Stimulated activated CD8-positive, alpha-beta memory T cell treated with anti-CD3 and anti-CD28 coated beads, Interleukin-12 subunit alpha, Interleukin-12 subunit beta, amount 100 ng/mL, for 4 hours (primary cell): ENCODE data around the gene BFSP2.
A peak's percentile ranks its signal among the peaks of the same experiment; 100 is the strongest.
"Not testable (repeated sequence)": the region's sequence is repeated elsewhere in the genome, so short reads cannot be mapped to it uniquely, and the experiment has no call there.

Experiments used
- DNase-seq: peaks from one replicate; pipeline ENCODE4 v3.0.0-alpha.2; 2020; ENCODE audit warnings: low read depth

Gene BFSP2

DNA sequence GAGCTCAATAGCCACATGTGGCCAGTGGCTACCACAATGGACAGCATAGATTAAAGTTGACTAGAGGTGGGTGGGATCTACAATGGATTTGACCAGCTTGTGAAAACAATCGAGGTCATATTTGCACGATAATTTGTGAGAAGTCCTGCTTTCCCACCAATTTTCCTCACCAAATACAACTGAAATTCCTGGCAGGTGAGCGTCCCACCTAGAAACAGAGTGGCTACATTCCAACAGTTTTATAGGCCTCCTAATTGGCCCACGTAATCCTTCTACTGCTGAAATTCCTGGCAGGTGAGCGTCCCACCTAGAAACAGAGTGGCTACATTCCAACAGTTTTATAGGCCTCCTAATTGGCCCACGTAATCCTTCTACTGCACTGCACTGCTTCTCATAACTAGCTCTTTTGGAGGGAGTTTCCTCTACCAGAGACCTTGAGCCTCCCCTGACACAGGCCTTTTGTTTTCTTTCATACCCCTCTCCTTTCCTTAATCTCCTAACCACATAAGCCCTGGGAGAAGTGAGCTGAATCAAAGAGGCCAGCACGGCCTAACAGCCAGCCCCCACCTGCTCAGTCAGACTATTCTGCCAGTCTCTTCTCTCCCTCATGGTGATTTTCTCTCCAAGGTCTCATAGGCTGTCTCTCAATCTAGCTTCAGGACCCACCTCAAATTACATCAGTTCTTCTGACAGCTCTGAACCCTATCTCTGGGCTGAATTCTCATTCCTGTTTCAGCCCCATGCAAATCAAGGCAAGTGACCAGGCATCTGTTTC is 80.2 kb downstream of the BFSP2 start:
- DNase-seq: no peak

DNA sequence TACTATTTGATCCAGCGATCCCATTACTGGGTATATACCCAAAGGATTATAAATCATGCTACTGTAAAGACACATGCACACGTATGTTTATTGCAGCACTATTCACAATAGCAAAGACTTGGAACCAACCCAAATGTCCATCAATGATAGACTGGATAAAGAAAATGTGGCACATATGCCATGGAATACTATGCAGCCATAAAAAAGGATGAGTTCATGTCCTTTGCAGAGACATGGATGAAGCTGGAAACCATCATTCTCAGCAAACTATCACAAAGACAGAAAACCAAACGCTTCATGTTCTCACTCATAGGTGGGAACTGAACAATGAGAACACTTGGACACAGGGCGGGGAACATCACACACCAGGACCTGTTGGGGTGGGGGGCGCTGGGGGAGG is 82.6 kb downstream of the BFSP2 start:
- not testable (repeated sequence) for DNase-seq

DNA sequence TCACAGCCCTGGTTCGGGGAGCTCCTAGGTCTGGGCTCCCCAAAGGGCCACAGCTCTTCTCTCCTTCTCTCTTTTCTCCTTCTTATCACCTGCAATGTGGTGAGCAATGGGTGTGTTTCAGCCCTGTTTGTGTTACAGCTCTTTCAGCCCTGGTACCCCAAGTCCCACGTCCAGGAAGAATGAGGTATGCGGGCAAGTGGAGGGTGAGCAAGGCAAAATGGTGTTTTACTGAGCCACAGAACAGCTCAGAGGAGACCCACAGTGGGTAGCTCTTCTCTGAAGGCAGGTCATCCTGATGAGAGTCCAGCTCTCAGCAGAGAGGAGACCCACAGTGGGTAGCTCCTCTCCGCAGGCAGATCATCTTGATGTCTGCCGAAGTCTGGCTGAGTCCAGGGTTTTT is 86.8 kb downstream of the BFSP2 start:
- no peak for DNase-seq

DNA sequence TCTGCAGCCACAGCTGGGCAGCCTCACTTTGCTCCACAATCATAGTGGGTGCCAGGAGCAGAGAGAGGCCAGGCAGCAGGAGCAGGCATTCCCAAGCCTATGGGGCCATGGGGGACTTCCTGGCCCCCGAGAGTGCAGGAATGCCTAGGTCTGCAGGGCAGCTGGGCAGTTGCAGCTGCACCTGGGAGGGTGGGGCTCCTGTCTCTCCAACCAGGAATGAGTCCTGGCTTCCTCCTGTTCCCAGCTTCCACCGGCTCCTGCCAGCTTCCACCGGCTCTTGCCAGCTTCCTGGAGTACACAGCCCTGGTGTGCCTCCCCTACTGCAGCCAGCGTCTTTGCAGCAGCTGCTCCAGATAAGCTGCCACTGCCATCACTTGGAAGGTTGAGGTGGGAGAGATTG is 87.3 kb downstream of the BFSP2 start:
- DNase-seq: no peak

DNA sequence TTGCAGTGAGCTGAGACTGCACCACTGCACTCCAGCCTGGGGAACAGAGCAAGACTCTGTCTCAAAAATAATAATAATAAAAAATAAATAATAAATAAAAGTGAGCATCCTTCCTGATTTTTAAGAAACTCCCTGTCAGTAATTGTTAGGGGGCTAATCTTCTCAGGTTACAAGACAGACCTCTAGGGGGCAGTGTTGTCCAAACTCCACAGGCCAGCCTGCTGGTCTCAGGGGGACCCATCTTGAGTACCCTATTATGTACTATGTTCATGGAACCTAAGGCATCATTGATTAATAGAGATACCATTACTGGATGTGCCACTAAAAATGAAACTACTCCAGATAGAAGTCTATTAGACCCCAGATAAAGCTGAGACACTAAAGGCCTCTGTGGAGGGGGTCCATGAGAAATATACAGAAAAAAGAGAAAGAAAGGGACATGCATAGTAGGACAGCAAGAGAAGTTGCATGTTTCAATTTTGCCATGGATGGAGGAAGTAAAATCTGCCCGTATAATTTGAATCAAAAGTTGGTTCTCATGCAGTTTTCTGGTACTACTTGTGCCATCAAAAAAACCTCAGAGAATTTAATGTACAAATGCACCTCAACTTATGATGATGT is 88.2 kb downstream of the BFSP2 start:
- no peak for DNase-seq

DNA sequence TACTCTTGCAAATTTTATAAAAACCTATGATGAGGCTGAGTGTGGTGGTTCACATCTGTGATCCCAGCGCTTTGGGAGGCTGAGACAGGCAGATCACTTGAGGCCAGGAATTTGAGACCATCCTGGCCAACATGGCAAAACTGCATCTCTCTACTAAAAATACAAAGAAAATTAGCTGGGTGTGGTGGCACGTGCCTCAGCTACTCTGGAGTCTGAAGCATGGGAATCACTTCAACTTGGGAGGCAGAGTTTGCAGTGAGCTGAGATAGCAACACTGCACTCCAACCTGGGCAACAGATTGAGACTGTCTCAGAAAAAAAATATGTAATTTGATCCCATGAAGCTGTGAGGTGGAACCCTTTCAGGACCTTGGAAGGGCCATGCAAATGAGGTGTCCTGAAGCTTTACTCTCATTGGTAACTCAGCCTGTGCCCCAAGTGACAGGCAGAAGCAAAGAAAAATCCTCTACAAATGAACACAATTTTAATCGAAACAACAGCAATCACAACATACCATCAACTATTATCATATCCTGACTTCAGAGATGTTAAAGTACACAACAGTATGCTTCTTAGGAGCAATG is 89.0 kb downstream of the BFSP2 start:
- no peak for DNase-seq

DNA sequence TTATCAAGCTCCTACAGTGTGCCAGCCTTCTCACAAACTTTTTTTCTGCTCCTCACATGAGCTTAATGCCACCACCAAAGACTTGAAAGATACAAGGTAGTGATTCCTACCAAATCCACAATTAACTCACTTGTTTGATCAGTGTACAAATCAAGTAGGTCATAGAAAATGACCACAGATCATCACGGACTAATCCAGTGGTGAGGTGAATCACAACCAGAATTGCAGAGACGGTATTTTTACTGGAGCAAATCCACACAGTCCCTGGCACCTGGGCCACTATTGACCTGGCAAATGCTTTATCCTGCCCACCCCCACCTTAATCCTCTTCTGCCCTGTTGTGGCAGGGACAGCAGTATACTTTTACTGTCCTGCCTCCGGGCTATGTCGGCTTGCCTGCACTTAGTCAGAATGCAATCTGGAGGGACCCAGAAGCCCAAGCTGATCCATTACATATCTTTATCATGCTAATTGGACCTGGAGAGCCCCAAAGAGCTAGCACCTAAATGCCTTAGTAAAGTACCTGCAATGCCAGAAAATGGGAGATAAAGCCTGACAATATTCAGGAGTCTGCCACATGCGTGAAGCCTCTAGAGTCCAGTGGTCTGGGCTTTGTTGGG is 89.7 kb downstream of the BFSP2 start:
- no peak for DNase-seq

DNA sequence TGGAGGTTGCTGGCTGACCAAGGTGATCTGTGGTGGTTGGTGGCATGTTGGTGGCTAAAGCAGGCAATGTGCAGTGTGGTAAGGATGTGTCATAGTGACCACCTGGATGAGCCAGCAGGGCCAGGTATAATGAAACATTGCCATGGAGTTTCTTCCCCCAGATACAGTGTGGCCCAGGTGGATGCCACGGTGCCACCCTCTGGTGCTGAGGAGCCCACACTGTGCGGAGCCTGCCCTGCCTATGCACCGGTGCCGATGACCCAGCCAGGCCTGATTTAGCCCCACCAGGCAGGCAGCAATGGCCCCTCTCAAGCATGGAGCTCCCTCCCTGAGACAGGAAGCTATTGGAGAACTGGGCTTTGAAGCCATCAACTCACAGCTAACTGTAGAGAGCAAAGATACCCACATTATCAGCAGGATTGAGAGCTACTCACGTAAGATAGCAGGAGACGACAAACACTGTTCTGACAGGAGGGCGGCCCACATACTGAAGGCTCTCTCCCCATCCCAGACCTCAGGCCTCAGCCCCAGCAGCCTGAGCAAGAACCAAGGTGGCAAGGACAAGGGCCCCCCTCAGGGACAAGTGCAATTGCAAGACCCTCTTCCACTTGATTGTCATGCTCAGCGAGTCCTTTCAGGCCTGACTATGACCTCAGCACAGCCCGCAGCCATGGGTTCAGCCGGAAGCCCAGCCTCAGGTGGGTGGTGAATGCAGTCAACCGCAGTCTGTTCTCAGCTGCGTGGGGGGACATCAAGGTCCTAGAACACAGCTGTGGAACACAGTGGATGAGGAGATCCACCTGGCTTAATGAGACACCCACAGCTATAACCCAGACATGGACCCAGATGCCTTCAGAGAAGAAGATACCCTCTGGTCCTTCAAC is 90.9 kb downstream of the BFSP2 start:
- DNase-seq: peak; percentile 59

DNA sequence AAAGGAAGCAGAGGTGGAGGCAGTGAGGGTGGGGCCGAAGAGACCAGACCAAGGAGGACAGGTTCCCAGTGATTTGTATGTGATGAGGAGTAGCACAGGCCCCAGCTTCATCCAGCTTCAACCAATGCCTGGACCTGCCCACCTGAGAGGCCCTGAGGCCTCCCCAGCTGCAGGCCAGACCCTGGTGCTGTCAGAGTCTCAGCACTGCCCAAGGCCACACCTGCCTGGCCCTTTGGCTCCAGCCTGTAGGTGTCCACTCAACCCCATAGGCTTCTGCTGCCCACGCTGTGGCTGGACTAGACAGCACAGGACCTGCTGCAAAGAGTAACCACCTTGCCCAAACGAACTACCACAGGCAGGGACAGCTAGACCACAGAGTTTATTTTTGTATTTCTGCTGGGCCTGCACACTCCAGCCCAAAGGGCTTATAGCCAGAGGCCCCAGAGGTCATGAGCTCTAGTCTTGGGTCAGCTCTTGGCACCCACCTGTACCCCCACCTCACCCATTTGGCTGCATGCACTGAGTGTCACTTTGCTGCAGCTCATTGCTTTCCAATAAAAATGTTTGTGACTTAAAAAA is 91.7 kb downstream of the BFSP2 start:
- DNase-seq: no peak

DNA sequence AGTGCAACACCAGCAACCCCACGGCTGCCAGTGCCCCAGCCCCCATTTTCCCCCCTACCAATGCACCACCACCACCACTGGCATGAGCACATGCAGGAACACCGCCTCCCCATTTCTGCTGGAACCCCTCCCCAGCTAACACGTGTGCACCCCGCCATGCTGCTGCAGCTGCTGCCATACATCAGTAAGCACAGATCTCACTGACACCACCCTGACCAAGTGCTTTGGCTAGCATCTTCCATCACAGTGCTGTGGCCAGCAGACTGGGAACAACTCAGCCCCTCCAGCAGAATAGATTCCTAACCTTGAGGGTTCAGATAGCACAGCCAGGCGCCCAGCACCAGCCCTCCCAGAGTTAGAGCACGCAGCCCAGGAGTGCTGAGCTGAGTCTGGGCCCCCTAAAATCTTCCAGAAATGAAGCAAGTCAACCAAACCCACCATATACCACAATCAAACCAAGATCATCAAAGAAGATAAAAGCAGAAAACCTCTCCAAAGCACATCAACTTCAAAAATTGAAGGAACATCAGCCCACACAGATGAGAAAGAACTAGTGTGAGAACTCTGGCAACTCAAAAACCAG is 92.4 kb downstream of the BFSP2 start:
- DNase-seq: no peak

DNA sequence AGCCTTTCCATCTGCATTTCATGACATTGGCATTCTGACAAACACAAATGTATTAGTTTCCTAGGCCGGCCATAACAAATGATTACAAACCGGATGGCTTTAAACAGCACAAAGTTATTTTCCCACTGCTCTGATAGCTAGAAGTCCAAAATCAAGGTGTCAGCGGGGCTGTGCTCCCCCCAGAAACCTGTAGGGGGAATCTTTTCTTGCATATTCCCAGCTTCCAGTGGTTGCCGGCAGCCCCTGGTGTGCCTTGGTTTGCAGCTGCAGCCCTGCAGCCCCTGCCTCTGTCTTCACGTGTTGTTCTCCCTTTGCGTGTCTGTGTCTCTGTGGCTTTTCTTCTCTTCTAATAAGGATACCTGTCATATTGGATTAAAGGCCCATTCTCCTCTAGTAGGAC is 94.6 kb downstream of the BFSP2 start:
- no peak for DNase-seq

DNA sequence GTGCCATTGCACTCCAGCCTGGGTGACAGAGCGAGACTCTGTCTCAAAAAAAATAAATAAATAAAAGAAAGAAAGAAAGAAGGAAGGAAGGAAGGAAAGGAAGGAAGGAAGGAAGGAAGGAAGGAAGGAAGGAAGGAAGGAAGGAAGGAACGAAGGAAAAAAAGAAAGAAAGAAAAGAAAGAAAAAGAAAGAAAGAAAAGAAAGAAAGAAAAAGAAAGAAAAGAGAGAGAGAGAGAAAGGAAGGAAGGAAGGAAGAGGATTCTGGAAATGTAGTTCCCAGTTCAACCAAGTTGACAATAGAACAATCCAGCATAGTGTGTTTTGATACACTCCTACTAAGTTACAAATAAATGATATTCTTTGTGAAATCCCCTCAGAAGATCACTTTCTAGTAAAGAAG is 102.7 kb downstream of the BFSP2 start:
- DNase-seq: not testable (repeated sequence)

DNA sequence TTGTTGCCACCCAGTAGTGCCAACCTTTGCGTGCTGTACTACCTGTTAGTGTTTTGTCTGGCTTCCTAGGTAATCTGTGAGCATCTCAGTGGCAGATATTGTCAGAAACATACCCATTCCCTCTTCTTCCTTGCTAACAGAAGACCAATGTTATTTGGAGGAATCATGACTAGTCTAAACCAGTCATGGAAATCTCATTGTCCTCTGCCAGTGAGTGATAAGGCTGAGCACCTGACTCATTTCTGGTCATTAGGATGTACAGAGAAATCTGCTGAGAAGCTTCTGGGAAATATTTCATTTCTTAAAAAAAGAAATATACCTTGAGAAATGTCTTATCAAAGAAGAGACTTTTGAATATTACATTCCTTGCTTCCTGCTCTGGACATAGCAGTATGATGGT is 103.6 kb downstream of the BFSP2 start:
- DNase-seq: no peak

DNA sequence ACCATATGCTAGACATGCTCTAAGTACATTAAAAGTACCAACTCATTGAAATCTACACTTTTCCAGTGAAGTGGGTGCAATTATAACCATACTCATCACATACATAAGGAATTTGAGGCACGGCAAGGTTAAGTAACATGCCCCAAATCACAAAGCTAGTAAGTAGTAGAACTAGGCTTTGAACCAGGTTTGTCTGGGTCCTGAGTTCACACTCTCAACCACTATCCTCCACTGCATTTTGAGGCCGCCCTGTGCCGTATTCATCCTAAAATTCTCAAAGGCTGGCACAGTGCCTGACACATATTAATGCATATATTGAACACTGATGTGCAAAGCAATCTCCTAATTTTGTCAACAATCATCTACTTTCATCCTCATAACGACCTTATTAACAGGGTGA is 104.9 kb downstream of the BFSP2 start:
- no peak for DNase-seq

DNA sequence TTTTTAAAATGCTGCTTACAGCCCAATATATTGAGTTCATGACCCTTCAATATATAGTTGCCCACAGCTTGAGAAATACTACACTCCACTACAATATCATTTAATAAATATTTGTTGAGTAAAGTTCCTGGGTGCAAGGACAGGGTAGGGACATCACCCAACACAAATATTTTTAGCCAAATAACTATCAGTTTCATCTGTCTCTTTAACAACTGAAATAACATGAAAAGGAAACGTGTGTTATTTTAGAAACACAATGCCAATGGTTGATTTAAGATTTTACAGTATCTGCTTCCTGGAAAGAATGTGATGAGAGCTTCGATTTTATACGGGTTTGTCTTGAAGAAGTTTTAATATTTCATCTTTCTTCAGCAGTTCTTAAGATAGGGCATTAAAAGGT is 106.0 kb downstream of the BFSP2 start:
- DNase-seq: no peak

DNA sequence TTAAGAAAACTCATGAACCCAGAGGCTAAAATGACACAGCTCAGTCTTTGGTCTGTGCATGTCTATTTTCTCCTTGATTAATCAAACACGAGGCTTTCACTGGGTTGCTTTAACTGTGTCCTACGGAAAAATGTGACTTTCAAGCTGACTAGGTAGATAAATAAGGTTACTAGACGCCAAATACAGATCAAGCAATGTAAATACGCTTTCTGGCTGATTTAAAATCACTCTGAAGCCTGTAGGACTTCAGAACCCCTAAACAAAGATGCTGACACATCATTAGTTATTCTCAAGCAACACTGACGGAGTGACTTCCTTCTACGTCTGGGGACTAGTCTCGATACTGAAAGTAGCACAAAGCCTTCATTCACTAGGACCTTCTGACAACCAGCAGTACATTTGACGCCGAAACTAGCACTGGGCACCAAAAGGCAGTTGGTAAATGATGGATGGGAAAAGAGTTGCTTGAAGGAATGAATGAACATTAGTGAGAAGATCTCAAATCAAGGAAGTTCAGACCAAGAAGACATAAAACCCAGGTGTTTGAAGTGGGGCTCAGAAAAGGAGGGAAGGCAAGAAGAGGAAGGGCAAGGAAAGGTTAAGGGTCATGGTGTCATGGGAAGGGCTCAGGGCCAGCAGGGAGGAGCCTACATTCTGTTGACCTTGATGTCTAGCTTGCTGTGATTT is 106.5 kb downstream of the BFSP2 start:
- DNase-seq: no peak

DNA sequence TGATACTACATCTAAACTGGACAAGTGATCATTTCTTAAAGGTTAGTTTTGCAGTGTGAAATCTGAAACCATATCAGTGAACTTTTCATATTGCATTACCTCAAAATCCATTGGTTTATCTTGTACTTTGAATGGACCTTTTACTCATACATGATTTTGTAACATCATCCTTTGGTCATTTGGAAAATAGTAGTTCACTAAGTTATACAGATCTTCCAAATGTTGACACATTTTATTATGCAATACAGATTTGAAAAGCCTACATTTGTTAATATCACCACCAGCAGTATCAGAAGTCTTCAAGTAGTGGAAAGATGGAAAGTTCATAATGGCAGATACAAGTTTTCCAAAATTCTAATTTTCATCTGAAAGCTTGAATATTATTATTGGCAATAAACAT is 109.6 kb downstream of the BFSP2 start:
- DNase-seq: no peak

DNA sequence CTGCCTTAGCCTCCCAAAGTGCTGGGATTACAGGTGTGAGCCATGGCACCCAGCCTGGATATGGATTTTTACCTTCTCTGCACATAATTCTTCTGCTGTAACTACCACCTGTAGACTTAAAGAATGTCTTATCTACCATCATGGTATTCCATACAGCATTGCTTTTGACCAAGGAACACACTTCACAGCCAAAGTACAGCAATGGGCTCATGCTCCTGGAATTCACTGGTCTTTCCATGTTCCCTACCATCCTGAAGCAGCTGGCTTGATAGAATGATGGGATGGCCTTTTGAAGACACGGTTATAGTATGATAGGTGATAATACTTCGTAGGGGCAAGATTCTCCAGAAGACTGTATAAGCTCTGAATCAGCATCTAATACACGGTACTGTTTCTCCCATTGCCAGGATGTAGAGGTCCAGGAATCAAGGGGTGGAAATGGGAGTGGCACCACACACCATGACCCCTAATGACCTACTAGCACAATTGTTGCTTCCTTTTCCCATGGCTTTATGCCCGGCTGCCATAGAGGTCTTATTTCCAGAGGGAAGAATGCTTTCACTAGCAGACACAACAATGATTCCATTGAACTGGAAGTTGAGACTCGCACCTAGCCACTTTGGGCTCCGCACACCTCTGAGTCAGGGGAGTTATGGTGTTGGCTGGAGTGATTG is 112.7 kb downstream of the BFSP2 start:
- DNase-seq: no peak

DNA sequence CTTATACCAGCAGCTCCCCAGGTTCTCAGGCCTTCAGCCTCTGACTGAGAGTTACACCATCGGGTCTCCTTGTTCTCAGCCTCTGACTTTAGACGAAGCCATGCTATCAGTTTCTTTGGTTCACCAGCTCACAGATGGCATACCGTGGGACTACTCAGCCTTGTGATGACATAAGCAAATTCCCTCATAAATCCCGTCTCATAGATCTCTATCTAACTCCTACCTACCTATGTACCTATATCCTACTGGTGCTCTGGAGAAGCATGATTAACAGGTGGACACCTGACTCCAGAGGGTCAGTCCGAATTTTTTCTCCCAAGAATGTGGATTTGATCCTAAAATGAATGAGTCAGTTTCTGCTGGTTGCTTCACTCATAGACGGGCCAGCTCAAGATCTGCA is 114.6 kb downstream of the BFSP2 start:
- DNase-seq: no peak

DNA sequence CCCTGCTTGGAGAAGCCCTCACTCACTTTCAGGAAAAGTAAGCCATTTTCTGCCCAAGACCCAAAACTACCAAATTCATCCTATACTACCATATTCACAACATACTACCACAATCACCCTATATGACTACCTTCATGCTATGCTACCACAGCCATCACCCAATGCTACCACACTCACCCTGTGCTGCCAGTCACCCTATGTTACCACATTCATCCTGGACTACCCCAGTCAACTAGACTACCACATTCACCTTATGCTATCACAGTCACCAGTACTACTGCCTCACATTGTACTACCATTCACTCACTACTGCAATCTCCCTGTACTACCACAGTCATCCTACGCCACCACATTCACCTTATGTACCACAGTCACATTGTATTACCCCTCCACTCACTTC is 115.3 kb downstream of the BFSP2 start:
- no peak for DNase-seq
